Cerebellar cortex (tissue), 1 donor: ENCODE results near the gene SHMT2.

Experiments used
- DNase-seq: peaks from one replicate; pipeline ENCODE4 v3.0.0-alpha.2; 2015; ENCODE audit warnings: low spot score

Gene SHMT2

GRCh38 chr12:57229634-57230380, at the start of gene SHMT2:
TSS of gene SHMT2 (plus strand) at chr12:57229711. CDS start at chr12:57229779, 68 bp downstream.
- peak; percentile 98 for DNase-seq

DNA sequence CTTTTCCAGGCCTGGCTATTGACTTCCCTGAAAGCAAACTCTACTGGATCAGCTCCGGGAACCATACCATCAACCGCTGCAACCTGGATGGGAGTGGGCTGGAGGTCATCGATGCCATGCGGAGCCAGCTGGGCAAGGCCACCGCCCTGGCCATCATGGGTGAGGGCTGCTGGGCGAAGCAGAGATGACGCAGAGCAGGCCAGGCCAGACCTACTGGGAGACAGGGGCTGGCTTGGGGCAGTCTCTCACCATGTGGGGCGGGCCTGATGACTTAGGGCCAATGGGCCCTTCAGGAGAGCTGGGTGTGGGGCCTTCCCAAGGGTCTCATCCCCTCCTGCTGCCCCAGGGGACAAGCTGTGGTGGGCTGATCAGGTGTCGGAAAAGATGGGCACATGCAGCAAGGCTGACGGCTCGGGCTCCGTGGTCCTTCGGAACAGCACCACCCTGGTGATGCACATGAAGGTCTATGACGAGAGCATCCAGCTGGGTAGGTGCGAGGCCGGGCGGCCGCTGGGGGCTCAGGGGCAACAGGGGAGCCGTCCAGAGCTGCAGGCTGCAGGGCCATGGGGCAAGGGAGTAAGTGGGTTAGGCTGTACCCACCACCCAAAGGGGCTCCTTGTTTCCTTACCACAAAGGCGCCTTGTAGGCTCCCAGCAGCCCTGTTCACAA, 49.1 kb upstream of the SHMT2 start:
- DNase-seq: no peak

DNA sequence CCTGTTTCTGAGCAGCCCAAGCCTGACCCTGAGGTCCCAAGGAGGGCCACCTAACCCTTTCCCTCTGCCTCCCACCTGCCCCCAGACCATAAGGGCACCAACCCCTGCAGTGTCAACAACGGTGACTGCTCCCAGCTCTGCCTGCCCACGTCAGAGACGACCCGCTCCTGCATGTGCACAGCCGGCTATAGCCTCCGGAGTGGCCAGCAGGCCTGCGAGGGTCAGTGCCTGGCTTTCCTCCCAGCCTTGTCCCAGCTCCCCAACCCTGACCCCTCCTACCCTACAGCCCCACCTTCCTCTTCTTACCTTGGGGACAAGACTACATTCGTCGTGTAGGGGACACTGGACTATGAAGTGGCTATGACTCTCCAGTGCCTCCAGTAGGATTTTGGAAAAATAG, 48.4 kb upstream of the SHMT2 start:
- DNase-seq: no peak

DNA sequence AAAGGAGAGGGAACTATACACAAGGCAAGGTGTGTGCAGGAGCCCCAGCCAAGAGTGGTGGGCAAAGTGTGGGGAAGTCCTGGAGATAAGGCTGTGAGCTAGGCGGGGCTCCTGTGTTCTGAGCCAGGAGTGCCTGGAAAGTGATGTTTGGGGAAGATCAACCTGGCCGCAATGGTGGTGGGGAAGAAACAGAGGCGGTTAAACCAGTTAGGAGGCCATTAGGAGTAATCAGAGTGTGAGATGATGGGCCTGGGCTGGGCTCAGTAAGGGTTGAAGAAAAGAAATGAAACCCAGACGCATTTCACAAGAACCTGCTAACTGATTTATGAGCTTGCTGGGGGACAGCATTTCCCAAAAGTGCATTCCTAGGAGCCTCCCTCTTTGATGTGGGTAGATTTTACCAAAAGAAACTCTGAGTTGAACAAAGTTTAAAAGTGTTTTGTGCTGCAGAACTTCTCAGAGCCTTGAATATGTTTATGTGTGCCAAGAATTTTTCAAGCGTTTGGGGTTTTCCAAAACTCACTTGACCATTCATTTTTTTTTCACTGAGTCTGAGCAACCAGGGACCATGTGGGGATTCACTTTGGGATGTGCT, 47.9 kb upstream of the SHMT2 start:
- DNase-seq: no peak

DNA sequence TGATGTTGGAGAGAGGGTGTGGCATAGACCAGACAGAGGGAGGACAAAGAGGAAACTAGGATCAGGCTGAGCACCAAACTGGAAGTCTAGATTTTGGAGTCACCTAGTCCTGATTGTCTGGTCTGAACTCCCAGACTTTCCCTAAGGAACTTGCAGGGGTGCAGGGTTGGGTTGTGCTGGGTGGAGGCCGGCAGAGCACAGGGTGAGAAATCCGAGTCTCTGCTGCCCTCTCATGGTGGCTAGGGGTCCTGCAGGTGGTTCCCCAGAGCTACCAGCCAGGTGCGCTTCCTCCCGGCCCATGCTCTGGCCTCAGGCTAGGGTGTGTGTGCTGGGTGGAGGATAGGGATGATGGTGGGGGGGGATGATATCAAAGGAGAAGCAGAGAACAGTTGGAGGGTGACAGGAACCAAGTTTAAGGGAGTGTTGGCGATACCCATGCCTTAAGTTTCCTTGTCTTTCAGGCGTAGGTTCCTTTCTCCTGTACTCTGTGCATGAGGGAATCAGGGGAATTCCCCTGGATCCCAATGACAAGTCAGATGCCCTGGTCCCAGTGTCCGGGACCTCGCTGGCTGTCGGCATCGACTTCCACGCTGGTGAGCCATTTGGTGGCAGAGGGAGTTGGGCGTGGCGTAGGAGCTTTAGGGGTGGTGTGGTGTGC, 46.5 kb upstream of the SHMT2 start:
- DNase-seq: peak; percentile 86

DNA sequence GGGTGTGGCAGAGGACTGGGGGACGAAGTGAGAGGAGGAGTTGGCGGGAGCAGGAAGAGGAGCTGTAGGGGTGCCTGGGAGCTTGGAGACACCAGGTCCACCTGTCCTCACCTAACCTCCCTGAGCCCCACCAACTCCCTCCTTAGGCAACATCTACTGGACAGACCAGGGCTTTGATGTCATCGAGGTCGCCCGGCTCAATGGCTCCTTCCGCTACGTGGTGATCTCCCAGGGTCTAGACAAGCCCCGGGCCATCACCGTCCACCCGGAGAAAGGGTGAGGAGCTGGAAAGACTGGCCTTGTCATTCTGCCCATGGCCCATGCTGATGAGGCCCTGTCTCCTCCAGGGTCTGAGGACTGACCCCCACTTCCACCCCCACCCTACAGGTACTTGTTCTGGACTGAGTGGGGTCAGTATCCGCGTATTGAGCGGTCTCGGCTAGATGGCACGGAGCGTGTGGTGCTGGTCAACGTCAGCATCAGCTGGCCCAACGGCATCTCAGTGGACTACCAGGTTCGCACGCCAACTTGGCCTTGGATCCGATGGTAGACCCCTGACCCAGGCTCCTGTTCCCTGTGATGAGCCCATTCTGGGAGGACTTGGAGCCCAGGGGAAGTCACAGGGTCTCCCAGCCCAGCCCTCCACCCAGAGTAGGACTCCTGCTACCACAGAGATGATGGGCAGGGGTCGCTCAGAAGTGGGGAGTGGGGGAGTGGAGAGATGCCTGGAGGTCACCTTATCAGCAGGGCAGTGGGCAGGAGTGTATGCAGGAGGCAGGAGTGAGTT, 45.4 kb upstream of the SHMT2 start:
- DNase-seq: no peak

GRCh38 chr12:57185403-57185802, 44.1 kb upstream of the SHMT2 start:
- DNase-seq: no peak

GRCh38 chr12:57185906-57186508, 43.5 kb upstream of the SHMT2 start:
- no peak for DNase-seq

DNA sequence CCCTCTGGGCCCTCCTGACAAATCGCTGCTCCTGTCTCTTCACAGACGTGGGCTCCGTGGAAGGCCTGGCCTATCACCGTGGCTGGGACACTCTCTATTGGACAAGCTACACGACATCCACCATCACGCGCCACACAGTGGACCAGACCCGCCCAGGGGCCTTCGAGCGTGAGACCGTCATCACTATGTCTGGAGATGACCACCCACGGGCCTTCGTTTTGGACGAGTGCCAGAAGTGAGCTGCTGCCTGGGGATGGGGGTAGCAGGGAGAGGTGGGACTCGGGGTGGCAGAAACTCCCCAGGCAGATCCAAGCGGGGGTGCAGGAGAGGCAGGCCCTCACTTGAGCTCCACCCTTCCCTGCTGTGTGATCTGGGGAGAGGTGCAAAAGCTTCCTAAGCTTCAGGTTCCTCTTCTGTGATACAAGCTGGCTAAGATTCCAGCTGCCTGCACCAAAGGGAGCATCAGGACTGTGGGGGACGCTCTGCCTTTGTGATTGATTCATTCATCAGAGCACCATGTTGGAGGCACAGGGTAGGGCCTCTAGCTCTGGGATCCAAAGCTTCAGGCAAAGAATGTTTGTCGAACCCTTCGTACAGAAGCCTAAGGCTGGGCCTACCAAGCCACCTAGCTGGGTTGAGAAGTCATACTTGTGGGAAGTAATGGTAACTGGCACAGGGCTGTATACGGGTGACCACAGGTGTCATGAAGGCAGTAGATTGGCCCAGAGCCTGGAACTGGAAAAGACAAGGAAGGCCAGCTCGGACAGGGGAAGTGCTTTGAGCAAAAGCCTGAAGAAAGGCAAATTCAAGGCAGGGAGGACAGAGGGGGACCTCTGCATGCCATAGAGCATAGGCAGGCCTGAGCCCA, 42.1 kb upstream of the SHMT2 start:
- peak; percentile 57 for DNase-seq

- DNase-seq: no peak
Observed at GRCh38 chr12:57188090-57188425, 41.5 kb upstream of the SHMT2 start.

DNA sequence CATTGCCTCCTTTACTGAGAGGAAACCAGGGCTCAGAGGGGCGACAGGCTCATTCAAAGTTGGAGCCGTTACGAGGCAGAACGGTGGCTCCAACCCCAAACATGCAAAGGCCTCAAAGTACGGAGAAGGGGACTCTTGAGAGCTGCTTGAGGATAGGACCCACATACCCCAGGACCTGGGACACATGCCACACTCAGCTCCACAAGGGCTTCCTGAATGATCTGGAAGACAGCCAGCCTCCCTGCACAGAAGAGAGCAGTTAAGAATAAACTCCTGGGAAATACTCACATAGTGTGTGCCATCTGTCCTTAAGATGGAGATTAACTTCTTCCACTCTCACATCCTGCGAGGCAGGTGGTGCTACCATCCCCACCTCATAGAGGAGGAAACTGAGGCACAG, 39.5 kb upstream of the SHMT2 start:
- peak; percentile 62 for DNase-seq

DNA sequence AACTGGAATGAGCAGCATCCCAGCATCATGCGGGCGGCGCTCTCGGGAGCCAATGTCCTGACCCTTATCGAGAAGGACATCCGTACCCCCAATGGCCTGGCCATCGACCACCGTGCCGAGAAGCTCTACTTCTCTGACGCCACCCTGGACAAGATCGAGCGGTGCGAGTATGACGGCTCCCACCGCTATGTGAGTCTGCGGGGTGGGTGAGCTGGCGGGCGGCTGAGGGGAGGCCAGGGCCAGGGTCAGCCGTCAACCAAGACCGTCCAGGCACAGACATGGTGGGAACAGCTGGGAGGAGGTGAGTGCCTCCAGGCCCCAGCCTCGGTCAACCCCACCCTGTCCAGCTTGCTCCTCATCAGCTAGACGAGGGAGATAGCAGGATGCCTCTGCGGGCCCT, 38.7 kb upstream of the SHMT2 start:
- DNase-seq: no peak

GRCh38 chr12:57191410-57191809, 38.1 kb upstream of the SHMT2 start:
- DNase-seq: no peak

GRCh38 chr12:57192920-57193319, 36.6 kb upstream of the SHMT2 start:
- no peak for DNase-seq

DNA sequence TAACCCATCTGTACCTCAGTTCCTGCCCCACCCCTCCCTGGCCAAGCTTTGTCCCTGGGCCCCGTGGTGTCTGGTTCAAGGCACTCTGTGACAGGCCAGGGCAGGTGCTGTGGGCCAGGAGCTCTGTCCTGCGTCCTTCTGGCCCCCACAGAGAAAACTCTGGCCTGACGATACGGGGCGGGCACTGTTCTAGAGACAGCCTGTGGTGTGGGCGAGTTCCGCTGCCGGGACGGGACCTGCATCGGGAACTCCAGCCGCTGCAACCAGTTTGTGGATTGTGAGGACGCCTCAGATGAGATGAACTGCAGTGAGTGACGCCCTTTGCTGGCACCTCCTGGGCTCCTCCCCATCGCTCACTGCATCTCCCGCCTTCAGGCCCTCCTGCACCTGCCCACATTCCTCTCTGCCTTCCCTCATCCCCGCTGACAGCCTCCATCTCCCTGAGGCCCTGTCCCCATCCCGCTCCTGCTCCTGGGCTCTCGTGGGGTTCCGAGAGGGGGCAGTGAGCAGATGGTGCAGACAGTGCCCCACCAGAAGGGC, 35.7 kb upstream of the SHMT2 start:
- DNase-seq: no peak

GRCh38 chr12:57194253-57194652, 35.3 kb upstream of the SHMT2 start:
- DNase-seq: no peak

- no peak for DNase-seq
Observed at GRCh38 chr12:57195186-57195585, 34.3 kb upstream of the SHMT2 start.

DNA sequence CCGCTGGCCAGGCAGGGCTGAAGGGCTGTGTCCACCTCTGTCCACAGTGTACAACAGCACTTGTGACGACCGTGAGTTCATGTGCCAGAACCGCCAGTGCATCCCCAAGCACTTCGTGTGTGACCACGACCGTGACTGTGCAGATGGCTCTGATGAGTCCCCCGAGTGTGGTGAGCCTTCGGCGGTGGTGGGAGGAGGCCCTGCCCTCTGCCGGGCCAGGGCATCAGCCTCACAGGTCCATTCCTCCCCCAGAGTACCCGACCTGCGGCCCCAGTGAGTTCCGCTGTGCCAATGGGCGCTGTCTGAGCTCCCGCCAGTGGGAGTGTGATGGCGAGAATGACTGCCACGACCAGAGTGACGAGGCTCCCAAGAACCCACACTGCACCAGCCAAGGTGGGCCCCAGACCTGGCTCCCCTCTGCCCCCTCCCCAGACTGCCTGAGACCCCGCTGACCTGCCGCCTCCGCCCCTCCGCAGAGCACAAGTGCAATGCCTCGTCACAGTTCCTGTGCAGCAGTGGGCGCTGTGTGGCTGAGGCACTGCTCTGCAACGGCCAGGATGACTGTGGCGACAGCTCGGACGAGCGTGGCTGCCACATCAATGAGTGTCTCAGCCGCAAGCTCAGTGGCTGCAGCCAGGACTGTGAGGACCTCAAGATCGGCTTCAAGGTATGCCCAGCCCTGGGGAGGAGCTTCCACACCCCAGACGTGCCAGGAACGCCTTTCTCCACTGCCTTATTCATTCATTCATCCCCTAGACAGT, 33.7 kb upstream of the SHMT2 start:
- peak; percentile 53 for DNase-seq

GRCh38 chr12:57196439-57196838, 33.1 kb upstream of the SHMT2 start:
- DNase-seq: no peak

DNA sequence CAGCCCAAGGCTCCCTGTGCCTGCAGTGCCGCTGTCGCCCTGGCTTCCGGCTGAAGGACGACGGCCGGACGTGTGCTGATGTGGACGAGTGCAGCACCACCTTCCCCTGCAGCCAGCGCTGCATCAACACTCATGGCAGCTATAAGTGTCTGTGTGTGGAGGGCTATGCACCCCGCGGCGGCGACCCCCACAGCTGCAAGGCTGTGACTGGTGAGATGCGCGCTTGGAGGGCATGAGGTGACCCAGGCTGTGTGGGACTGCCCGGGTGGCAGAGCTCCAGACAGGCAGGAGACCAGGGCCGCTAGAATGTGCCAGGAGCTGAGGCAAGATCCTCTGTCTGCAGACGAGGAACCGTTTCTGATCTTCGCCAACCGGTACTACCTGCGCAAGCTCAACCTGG, 32.6 kb upstream of the SHMT2 start:
- no peak for DNase-seq
